Body of pancreas (tissue), 4 donors: Measurements from ENCODE around the gene ALDH1A3. TPM values are rescaled to one million over a fixed set of nuclear protein-coding genes. Genes with fewer than 3 reads are reported as not detected.

ENCODE experiments used
- ATAC-seq: fragments of 150-250 bp; one replicate; pipeline ENCODE4 v1.9.1; 2016
- DNase-seq, 4 donors: peaks; one replicate each; pipeline ENCODE4 v3.0.0-alpha.2; 2019
- H3K27ac ChIP-seq, 4 donors: fragments of 200-600 bp; sonication (generic); 1 replicate in 3 of 4; 2 replicates in 1 of 4; pipeline versions ENCODE4 v1.5.1 to v1.6.1; 2016 to 2019; ENCODE audit warnings: mild to moderate bottlenecking in 1 of 4, mixed read lengths in 1 of 4, moderate library complexity in 1 of 4
- H3K27me3 ChIP-seq, 2 donors: fragments of 200-600 bp; sonication (generic); one replicate each; pipeline ENCODE4 v1.6.0; 2016; ENCODE audit warnings: mild to moderate bottlenecking in 1 of 2
- H3K36me3 ChIP-seq, 2 donors: fragments of 200-600 bp; sonication (generic); replicated peaks in 1 of 2; 2 replicates each; pipeline ENCODE4 v1.5.1; 2016; ENCODE audit warnings: low read depth in 2 of 2; ENCODE audit not compliant: insufficient read depth in 1 of 2
- H3K4me1 ChIP-seq: fragments of 200-600 bp; sonication (generic); one replicate; pipeline ENCODE4 v1.6.0; 2016
- H3K4me3 ChIP-seq, 2 donors: fragments of 200-600 bp; sonication (generic); 1 replicate in 1 of 2; 2 replicates in 1 of 2; pipeline ENCODE4 v1.5.1; 2016 to 2019
- H3K9me3 ChIP-seq, 3 donors: fragments of 200-600 bp; sonication (generic); 1 replicate in 2 of 3; 2 replicates in 1 of 3; pipeline ENCODE4 v1.5.1; 2016
- CTCF ChIP-seq, 7 experiments: fragments of 450-650 bp in 4 of 7; fragments of 200-600 bp in 3 of 7; sonication (generic) in 3 of 7; IDR thresholded peaks; one replicate each; pipeline ENCODE4 v1.5.1; 2016 to 2019; ENCODE audit warnings: antibody characterized with exemption in 7 of 7
- POLR2A ChIP-seq, 3 donors: fragments of 450-650 bp; IDR thresholded peaks; one replicate each; pipeline ENCODE4 v1.6.1; 2016; ENCODE audit warnings: antibody characterized with exemption in 3 of 3, mild to moderate bottlenecking in 2 of 3
- WGBS, 2 donors: methylation state at CpG; one replicate each; pipeline ENCODE4 v1.1.5; 2017; 5-methylcytosine and 5-hydroxymethylcytosine counted together
- intact Hi-C: fragments of 100-400 bp; cut with DNase I; formaldehyde crosslinking; loops from one replicate; pipeline ENCODE4 v1.15.1; 2023
- total RNA-seq, 2 donors: library from RNA; depleted of rRNA; stranded (reverse); fragments of >200 nt; gene quantifications; one replicate each; pipeline ENCODE4 v1.1.0, GENCODE V29; 2016

ALDH1A3 gene
- total RNA-seq, result 10 to 100 TPM; 19.5 to 33.9 TPM

- WGBS, 2 donors, result 1% methylated on average over 42 of the region's 93 CpGs; no CpG with 5 or more reads in 1 of the 2 donors
- peaks cover 17% of the 10 kb centered on the region for H3K4me1 ChIP-seq
- peak within 1 kb of the TSS in 3 of 4 donors; percentile 49 to 56 (median 51) for H3K27ac ChIP-seq
- H3K9me3 ChIP-seq, result no peaks in the 10 kb centered on the region
- peak within 1 kb of the TSS in 1 of 2 donors; percentile 25 for H3K4me3 ChIP-seq
- H3K27me3 ChIP-seq, result no peaks in the 10 kb centered on the region
- intact Hi-C loops, result loop anchor here (10.0 kb wide), 1 partner anchor 165 kb away; no protein-coding TSS in a partner anchor
- TF ChIP-seq POLR2A (IDR thresholded peaks at IDR 0.05) (peak; percentile 49 to 60 (median 59)), CTCF (IDR thresholded peaks at IDR 0.05) (no peak)
- DNase-seq, result peak; percentile 54 to 74 (median 65)
- no peaks in the 10 kb centered on the region for H3K36me3 ChIP-seq
- peak; percentile 85 for ATAC-seq
These were observed at the start of gene ALDH1A3 for GRCh38 chr15:100879464-100880138. Gene ALDH1A3, plus strand, starts transcription at chr15:100879831. Its CDS starts 77 bp downstream, at chr15:100879908.

GRCh38 chr15:100831467-100831866, 48.2 kb upstream of the ALDH1A3 start:
- no peak overlapping the region for H3K4me3 ChIP-seq
- no peak overlapping the region for H3K27ac ChIP-seq
- 69 to 73% methylated on average over 5 of the region's 5 CpGs for WGBS, 2 donors
- H3K27me3 ChIP-seq, result no peaks in the 10 kb centered on the region
- H3K4me1 ChIP-seq, result no peaks in the 10 kb centered on the region
- intact Hi-C loops, result no loop called here
- H3K9me3 ChIP-seq, result no peaks in the 10 kb centered on the region
- ATAC-seq, result no peak
- no peaks in the 10 kb centered on the region for H3K36me3 ChIP-seq
- TF ChIP-seq POLR2A (IDR thresholded peaks at IDR 0.05), result no peak
- no peak for TF ChIP-seq CTCF (IDR thresholded peaks at IDR 0.05)
- no peak for DNase-seq

GRCh38 chr15:100832149-100832942, 47.3 kb upstream of the ALDH1A3 start:
- Histone ChIP-seq H3K36me3 (no peaks in the 10 kb centered on the region), H3K4me3 (no peak overlapping the region), H3K27me3 (no peaks in the 10 kb centered on the region), H3K4me1 (no peaks in the 10 kb centered on the region), H3K27ac (no peak overlapping the region), H3K9me3 (no peaks in the 10 kb centered on the region)
- no peak for ATAC-seq
- WGBS, 2 donors, result 78 to 83% methylated on average over 9 of the region's 9 CpGs
- intact Hi-C loops, result no loop called here
- DNase-seq, result no peak
- no peak for TF ChIP-seq CTCF (IDR thresholded peaks at IDR 0.05)
- TF ChIP-seq POLR2A (IDR thresholded peaks at IDR 0.05), result no peak

- DNase-seq (peak in 1 of 4 donors; percentile 5), ATAC-seq (no peak)
- 57 to 71% methylated on average over 11 of the region's 11 CpGs for WGBS, 2 donors
- Histone ChIP-seq H3K4me1 (no peaks in the 10 kb centered on the region), H3K27me3 (no peaks in the 10 kb centered on the region), H3K9me3 (no peaks in the 10 kb centered on the region), H3K36me3 (no peaks in the 10 kb centered on the region), H3K27ac (peak overlapping the region in 1 of 4 donors; percentile 20), H3K4me3 (no peak overlapping the region)
- TF ChIP-seq CTCF (IDR thresholded peaks at IDR 0.05) (no peak), POLR2A (IDR thresholded peaks at IDR 0.05) (no peak)
- intact Hi-C loops, result no loop called here
These were observed 45.9 kb upstream of the ALDH1A3 start for GRCh38 chr15:100833417-100834389.
